Measurements from ENCODE around the gene DISC1. TPM values are rescaled to one million over a fixed set of nuclear protein-coding genes. Genes with fewer than 3 reads are reported as not detected.

The DISC1 gene
- total and polyA plus RNA-seq, 12 donors = 1.0 to 21.0 (median 9.7) TPM

DNA sequence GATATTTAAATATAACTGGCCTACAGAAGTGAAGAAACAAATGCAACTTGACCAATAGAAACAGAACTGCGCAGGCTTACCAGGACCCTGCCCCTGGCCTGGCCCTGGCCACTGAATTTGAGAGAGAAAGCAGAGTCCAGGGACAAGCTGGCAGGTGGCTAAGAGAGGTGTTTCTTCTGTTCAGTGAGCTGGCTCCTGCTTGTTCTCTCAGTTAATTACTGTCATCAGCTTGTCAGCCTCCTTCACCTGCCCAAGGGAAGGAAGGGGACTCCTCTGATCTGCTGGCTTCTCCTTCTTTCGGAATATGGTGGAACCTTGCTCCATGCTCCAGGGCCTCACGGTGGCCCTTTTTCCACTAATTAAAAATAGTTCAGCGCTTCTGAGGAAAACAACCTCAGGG is 388.4 kb downstream of the DISC1 start:
- DNase-seq = no peak
- Histone ChIP-seq H3K9me3 (replicated peaks in 1 of 3) (no peaks in the 10 kb centered on the region), H3K27me3 (no peaks in the 10 kb centered on the region), H3K4me1 (replicated peaks in 1 of 2) (peaks cover 0 to 15% of the 10 kb centered on the region in 2 donors), H3K27ac (no peak overlapping the region), H3K4me3 (no peak overlapping the region), H3K36me3 (replicated peaks in 1 of 2) (no peaks in the 10 kb centered on the region)
- no peak for TF ChIP-seq CTCF (IDR thresholded peaks at IDR 0.05)
- TF ChIP-seq POLR2A (IDR thresholded peaks at IDR 0.05) = no peak
- 91 to 96% (median 94%) methylated on average over 3 to 4 of the region's 4 CpGs for WGBS, 4 donors
- intact Hi-C loops (cut with DNase I) = no loop called here

- Histone ChIP-seq H3K4me1 (replicated peaks in 1 of 2) (peaks cover 0 to 15% of the 10 kb centered on the region in 2 donors), H3K9me3 (replicated peaks in 1 of 3) (no peaks in the 10 kb centered on the region), H3K27me3 (no peaks in the 10 kb centered on the region), H3K36me3 (replicated peaks in 1 of 2) (no peaks in the 10 kb centered on the region), H3K4me3 (no peak overlapping the region), H3K27ac (no peak overlapping the region)
- intact Hi-C loops (cut with DNase I) = no loop called here
- no peak for TF ChIP-seq CTCF (IDR thresholded peaks at IDR 0.05)
- no peak for TF ChIP-seq POLR2A (IDR thresholded peaks at IDR 0.05)
- no peak for DNase-seq
- WGBS, 4 donors = 92 to 95% (median 92%) methylated on average over 7 of the region's 7 CpGs
These were observed 390.0 kb downstream of the DISC1 start for GRCh38 chr1:232016616-232017015.

- TF ChIP-seq CTCF (IDR thresholded peaks at IDR 0.05) = no peak
- TF ChIP-seq POLR2A (IDR thresholded peaks at IDR 0.05) = no peak
- no peak overlapping the region for H3K4me3 ChIP-seq
- intact Hi-C loops (cut with DNase I) = no loop called here
- DNase-seq = no peak
- peaks cover 0 to 15% of the 10 kb centered on the region in 2 donors for H3K4me1 ChIP-seq (replicated peaks in 1 of 2)
- H3K9me3 ChIP-seq (replicated peaks in 1 of 3) = no peaks in the 10 kb centered on the region
- H3K27me3 ChIP-seq = no peaks in the 10 kb centered on the region
- no peak overlapping the region for H3K27ac ChIP-seq
- no peaks in the 10 kb centered on the region for H3K36me3 ChIP-seq (replicated peaks in 1 of 2)
- 85 to 100% (median 94%) methylated on average over 2 of the region's 2 CpGs for WGBS, 4 donors
These were observed 390.5 kb downstream of the DISC1 start for GRCh38 chr1:232017057-232017456.

GRCh38 chr1:232017759-232018158 is 391.2 kb downstream of the DISC1 start:
- Histone ChIP-seq H3K27me3 (no peaks in the 10 kb centered on the region), H3K36me3 (replicated peaks in 1 of 2) (no peaks in the 10 kb centered on the region), H3K4me3 (no peak overlapping the region), H3K4me1 (replicated peaks in 1 of 2) (peaks cover 0 to 12% of the 10 kb centered on the region in 2 donors), H3K9me3 (replicated peaks in 1 of 3) (no peaks in the 10 kb centered on the region), H3K27ac (no peak overlapping the region)
- no peak for DNase-seq
- 82 to 88% (median 85%) methylated on average over 1 of the region's 1 CpG for WGBS, 4 donors
- TF ChIP-seq POLR2A (IDR thresholded peaks at IDR 0.05) = no peak
- TF ChIP-seq CTCF (IDR thresholded peaks at IDR 0.05) = no peak
- intact Hi-C loops (cut with DNase I) = no loop called here
